IMR-90 (cell line): ENCODE results near the gene KPNA2. TPM values are rescaled to one million over a fixed set of nuclear protein-coding genes. Genes with fewer than 3 reads are reported as not detected.
"Not testable (repeated sequence)": the region's sequence is repeated elsewhere in the genome, so short reads cannot be mapped to it uniquely, and the experiment has no call there.

Experiments used
- ATAC-seq: fragments of 200-7000 bp; cut with Tn5 transposase; 2 replicates; pipeline ENCODE4 v1.9.1; 2020; ENCODE audit warnings: low read depth, mild to moderate bottlenecking, moderate library complexity
- BruUV-seq: library from RNA; stranded (reverse); fragments of 400-500 nt; replicated peaks from 2 replicates; lab custom pipeline; 2021; lab: Mats Ljungman, UMichigan
- CTCF ChIA-PET: fragments of 300-600 bp; formaldehyde crosslinking; extraction: SDS; loops from one replicate; lab custom pipeline; 2021; ENCODE audit warnings: antibody characterized with exemption; lab: Yijun Ruan, JAX
- POLR2A ChIA-PET: fragments of 300-600 bp; sonication (Branson Sonifier 250); formaldehyde crosslinking; loops from one replicate; lab custom pipeline; 2022; ENCODE audit warnings: antibody characterized with exemption; ENCODE audit not compliant: unreplicated experiment; lab: Charles Lee
- DNase-seq: peaks from one replicate; pipeline ENCODE4 v3.0.0; 2013
- H2AFZ ChIP-seq: replicated peaks from 2 replicates; pipeline ENCODE3; 2013; ENCODE audit warnings: low read length, mild to moderate bottlenecking; ENCODE audit not compliant: poor library complexity
- H2AK5ac ChIP-seq: 2 replicates; pipeline ENCODE4 v1.6.1; 2013; ENCODE audit warnings: low read depth, low read length, inconsistent platforms
- H2AK9ac ChIP-seq: replicated peaks from 2 replicates; pipeline ENCODE3; 2013; ENCODE audit warnings: mild to moderate bottlenecking, low read depth, low read length, moderate library complexity; ENCODE audit not compliant: poor library complexity
- H2BK120ac ChIP-seq: 2 replicates; pipeline ENCODE4 v1.6.1; 2013; ENCODE audit warnings: low read depth, low read length, inconsistent platforms
- H2BK15ac ChIP-seq: 3 replicates; pipeline ENCODE4 v1.6.1; 2013; ENCODE audit warnings: low read depth, low read length, inconsistent platforms
- H2BK20ac ChIP-seq: 2 replicates; pipeline ENCODE4 v1.6.1; 2013; ENCODE audit warnings: low read depth, mild to moderate bottlenecking, inconsistent platforms, low read length, moderate library complexity
- H2BK5ac ChIP-seq: 2 replicates; pipeline ENCODE4 v1.6.1; 2013; ENCODE audit warnings: mild to moderate bottlenecking, low read depth, low read length, inconsistent platforms; ENCODE audit not compliant: poor library complexity, severe bottlenecking
- H3K14ac ChIP-seq: replicated peaks from 2 replicates; pipeline ENCODE4 v1.6.1; 2013; ENCODE audit warnings: low read depth, low read length, inconsistent platforms
- H3K18ac ChIP-seq: 2 replicates; pipeline ENCODE4 v1.6.1; 2013; ENCODE audit warnings: low read depth, low read length, control low read depth
- H3K23ac ChIP-seq: 2 replicates; pipeline ENCODE4 v1.6.1; 2013; ENCODE audit warnings: low read depth, low read length, inconsistent platforms
- H3K27ac ChIP-seq: 2 replicates; pipeline ENCODE4 v1.5.1; 2013; ENCODE audit warnings: mild to moderate bottlenecking, control low read depth, low read length; ENCODE audit not compliant: insufficient read depth
- H3K27me3 ChIP-seq: 2 replicates; pipeline ENCODE4 v1.6.1; 2013; ENCODE audit warnings: low read length; ENCODE audit not compliant: control insufficient read depth, insufficient read depth
- H3K36me3 ChIP-seq: 2 replicates; pipeline ENCODE4 v1.6.1; 2013; ENCODE audit warnings: low read length, mixed read lengths; ENCODE audit not compliant: control insufficient read depth, insufficient read depth
- H3K4ac ChIP-seq: 2 replicates; pipeline ENCODE4 v1.6.1; 2013; ENCODE audit warnings: low read depth, low read length, inconsistent platforms
- H3K4me1 ChIP-seq: 2 replicates; pipeline ENCODE4 v1.6.1; 2013; ENCODE audit warnings: low read length, mixed read lengths; ENCODE audit not compliant: control insufficient read depth, insufficient read depth
- H3K4me2 ChIP-seq: 2 replicates; pipeline ENCODE4 v1.6.1; 2013; ENCODE audit warnings: low read depth, mild to moderate bottlenecking, control low read depth, low read length, moderate library complexity
- H3K4me3 ChIP-seq: 2 replicates; pipeline ENCODE4 v1.5.1; 2013; ENCODE audit warnings: low read depth, mild to moderate bottlenecking, control low read depth, low read length, moderate library complexity; ENCODE audit not compliant: insufficient read depth
- H3K56ac ChIP-seq: 2 replicates; pipeline ENCODE4 v1.6.1; 2013; ENCODE audit warnings: low read length, inconsistent platforms; ENCODE audit not compliant: insufficient read depth; ENCODE audit errors: extremely low read depth
- H3K79me1 ChIP-seq, 2 experiments: 2 replicates each; pipeline ENCODE4 v1.6.1; 2013; ENCODE audit warnings: low read length in 2 of 2, inconsistent platforms in 1 of 2, low read depth in 1 of 2
- H3K9ac ChIP-seq: 2 replicates; pipeline ENCODE4 v1.6.1; 2013; ENCODE audit warnings: low read depth, low read length, control low read depth
- H3K9me1 ChIP-seq: 2 replicates; pipeline ENCODE4 v1.6.1; 2013; ENCODE audit warnings: low read length, inconsistent platforms; ENCODE audit not compliant: insufficient read depth
- H3K9me3 ChIP-seq: 2 replicates; pipeline ENCODE4 v1.6.1; 2013; ENCODE audit warnings: low read length; ENCODE audit not compliant: control insufficient read depth, insufficient read depth
- H4K20me1 ChIP-seq: 2 replicates; pipeline ENCODE4 v1.6.1; 2013; ENCODE audit warnings: low read length, inconsistent platforms; ENCODE audit not compliant: insufficient read depth
- H4K5ac ChIP-seq: 2 replicates; pipeline ENCODE4 v1.6.1; 2013; ENCODE audit warnings: mild to moderate bottlenecking, low read depth, low read length, control low read depth
- H4K8ac ChIP-seq, 2 experiments: 2 replicates each; pipeline ENCODE4 v1.6.1; 2013; ENCODE audit warnings: low read depth in 2 of 2, low read length in 2 of 2, control low read depth in 1 of 2, inconsistent platforms in 1 of 2
- H4K91ac ChIP-seq: 2 replicates; pipeline ENCODE4 v1.6.1; 2013; ENCODE audit warnings: low read depth, low read length, inconsistent platforms; ENCODE audit not compliant: insufficient read depth
- WGBS, 2 experiments: methylation state at CpG; one replicate each; pipeline versions ENCODE4 v1.1.5 to v1.1.7; 2013; ENCODE audit warnings: missing lambda C conversion rate in 2 of 2; ENCODE audit not compliant: insufficient read length in 1 of 2; ENCODE audit errors: extremely low coverage in 2 of 2; 5-methylcytosine and 5-hydroxymethylcytosine counted together
- dilution Hi-C: fragments of 300-500 bp; cut with HindIII; formaldehyde crosslinking; loops from one replicate; pipeline ENCODE4 v1.14.3; 2018; ENCODE audit warnings: low sequenced_read_pairs; ENCODE audit not compliant: unreplicated experiment
- in situ Hi-C: fragments of 300-500 bp; cut with MboI; formaldehyde crosslinking; loops from 3 replicates; pipeline ENCODE4 v1.14.3; 2019; ENCODE audit warnings: low sequenced_read_pairs, inconsistent platforms, mixed read lengths
- intact Hi-C: fragments of 100-400 bp; cut with micrococcal nuclease; formaldehyde crosslinking; loops from 2 replicates; pipeline ENCODE4 v1.10.0; 2022
- polyA plus RNA-seq, 3 experiments: library from polyadenylated mRNA; depleted of rRNA; stranded (reverse); fragments of >200 nt; gene quantifications; 2 replicates each; pipeline ENCODE4 v1.2.3, GENCODE V29; 2012; ENCODE audit warnings: low replicate concordance in 1 of 3
- total RNA-seq: library from RNA; depleted of rRNA; stranded (reverse); fragments of >200 nt; gene quantifications from 2 replicates; pipeline ENCODE4 v1.2.3, GENCODE V29; 2012

The KPNA2 gene
- total and polyA plus RNA-seq, 2 of the 4 experiments (the other 2 are of a cell fraction): 135 to 262 TPM

DNA sequence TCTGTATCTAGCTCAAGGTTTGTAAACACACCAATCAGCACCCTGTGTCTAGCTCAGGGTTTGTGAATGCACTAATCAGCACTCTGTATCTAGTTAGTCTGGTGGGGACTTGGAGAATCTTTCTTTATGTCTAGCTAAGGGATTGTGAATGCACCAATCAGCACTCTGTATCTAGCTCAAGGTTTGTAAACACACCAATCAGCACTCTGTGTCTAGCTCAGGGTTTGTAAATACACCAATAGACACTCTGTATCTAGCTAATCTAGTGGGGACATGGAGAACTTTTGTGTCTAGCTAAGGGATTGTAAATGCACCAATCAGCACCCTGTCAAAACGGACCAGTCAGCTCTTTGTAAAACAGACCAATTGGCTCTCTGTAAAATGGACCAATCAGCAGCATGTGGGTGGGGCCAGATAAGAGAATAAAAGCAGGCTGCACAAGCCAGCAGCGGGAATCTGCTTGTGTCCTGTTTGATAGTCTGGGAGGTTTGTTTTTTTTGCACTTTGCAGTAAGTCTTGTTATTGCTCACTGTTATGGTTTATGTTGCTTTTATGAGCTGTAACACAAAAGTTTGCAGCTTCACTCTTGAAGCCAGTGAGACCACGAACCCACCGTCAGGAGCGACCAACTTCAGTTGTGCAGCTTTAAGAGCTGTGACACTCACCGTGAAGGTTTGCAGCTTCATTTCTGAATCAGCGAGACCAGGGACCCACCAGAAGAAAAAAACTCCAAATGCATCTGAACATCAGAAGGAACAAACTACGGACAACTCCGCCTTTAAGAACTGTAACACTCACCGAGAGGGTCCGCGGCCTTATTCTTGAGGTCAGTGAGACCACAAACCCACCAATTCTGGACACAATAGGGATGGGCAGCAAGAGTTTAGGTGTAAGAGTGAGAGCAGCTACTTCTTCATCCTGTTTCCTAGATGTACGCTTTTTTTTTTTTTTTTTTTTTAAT, 46.0 kb downstream of the KPNA2 start:
- H2AFZ ChIP-seq, intact Hi-C loops, H3K27me3 ChIP-seq, H2BK20ac ChIP-seq, ATAC-seq, H3K4me3 ChIP-seq, in situ Hi-C loops, H4K20me1 ChIP-seq, H2BK5ac ChIP-seq, dilution Hi-C loops, POLR2A ChIA-PET, H3K56ac ChIP-seq, H3K4me1 ChIP-seq, H3K79me1 ChIP-seq, H2AK9ac ChIP-seq, H3K9ac ChIP-seq, H2BK15ac ChIP-seq, H3K14ac ChIP-seq, H4K5ac ChIP-seq, H3K27ac ChIP-seq, H4K8ac ChIP-seq, H3K9me3 ChIP-seq, H4K91ac ChIP-seq, H3K4ac ChIP-seq, H3K36me3 ChIP-seq, H2AK5ac ChIP-seq, H2BK120ac ChIP-seq, H3K18ac ChIP-seq, DNase-seq, H3K23ac ChIP-seq, BruUV-seq, H3K4me2 ChIP-seq, H3K9me1 ChIP-seq: not testable (repeated sequence)
- WGBS, 2 experiments: 87% methylated on average over 5 of the region's 13 CpGs; no CpG with 5 or more reads in 1 of the 2 experiments
- CTCF ChIA-PET: interaction anchor here (1.1 kb wide), 1 partner anchor 11 kb away, joined by 3 read pairs; no protein-coding TSS in a partner anchor
